SU-DHL-6 (cell line): Measurements from ENCODE around the gene SERINC2.

Source experiments
- H2AFZ ChIP-seq: fragments of 200-600 bp; sonication (generic); 2 replicates; pipeline ENCODE4 v1.6.1; 2014; ENCODE audit warnings: low read depth, mild to moderate bottlenecking, moderate library complexity, mixed read lengths, antibody characterized with exemption, low read length; ENCODE audit not compliant: severe bottlenecking
- H3F3A ChIP-seq: fragments of 200-600 bp; shearing (Covaris generic); 2 replicates; pipeline ENCODE4 v1.6.0; 2016; ENCODE audit warnings: antibody characterized with exemption, mild to moderate bottlenecking; ENCODE audit not compliant: insufficient read depth
- H3K27ac ChIP-seq: fragments of 200-600 bp; sonication (generic); 2 replicates; pipeline ENCODE4 v1.5.1; 2016; ENCODE audit warnings: low read depth, mild to moderate bottlenecking, low read length, moderate library complexity, mixed read lengths
- H3K27me3 ChIP-seq: fragments of 200-600 bp; sonication (generic), shearing (Covaris generic); 2 replicates; pipeline ENCODE4 v1.6.0; 2014; ENCODE audit warnings: mild to moderate bottlenecking, low read length
- H3K36me3 ChIP-seq: fragments of 200-600 bp; sonication (generic); 2 replicates; pipeline ENCODE4 v1.6.1; 2014; ENCODE audit warnings: mild to moderate bottlenecking, low read length, mixed read lengths
- H3K4me2 ChIP-seq: fragments of 300-600, 200-600 bp; shearing (Covaris generic), sonication (generic); 2 replicates; pipeline ENCODE4 v1.6.0; 2014; ENCODE audit warnings: low read length, low read depth, mild to moderate bottlenecking; ENCODE audit not compliant: poor library complexity, severe bottlenecking
- H3K4me3 ChIP-seq: fragments of 200-600 bp; sonication (generic); 2 replicates; pipeline ENCODE4 v1.5.1; 2014; ENCODE audit warnings: antibody characterized with exemption, low read length, mild to moderate bottlenecking, mixed read lengths; ENCODE audit not compliant: insufficient read depth, poor library complexity, severe bottlenecking
- H3K79me2 ChIP-seq: fragments of 200-600 bp; sonication (generic); 2 replicates; pipeline ENCODE4 v1.6.1; 2014; ENCODE audit warnings: mild to moderate bottlenecking, low read length, moderate library complexity; ENCODE audit not compliant: insufficient read depth
- H3K9ac ChIP-seq: fragments of 200-600 bp; sonication (generic); 2 replicates; pipeline ENCODE4 v1.7.0; 2014; ENCODE audit warnings: mild to moderate bottlenecking, low read length
- H3K9me2 ChIP-seq: fragments of 200-600 bp; sonication (generic); replicated peaks from 2 replicates; pipeline ENCODE4 v1.6.1; 2014; ENCODE audit warnings: low read length; ENCODE audit not compliant: insufficient read depth
- H3K9me3 ChIP-seq: fragments of 200-600 bp; sonication (generic); 2 replicates; pipeline ENCODE4 v1.6.1; 2014; ENCODE audit warnings: low read length, mixed read lengths; ENCODE audit not compliant: insufficient read depth
- H4K20me1 ChIP-seq: fragments of 200-600 bp; sonication (generic); 2 replicates; pipeline ENCODE4 v1.6.1; 2014; ENCODE audit warnings: low read depth, mild to moderate bottlenecking, antibody characterized with exemption, low read length, moderate library complexity, mixed read lengths
- EZH2phosphoT487 ChIP-seq: fragments of 200-600 bp; sonication (generic), shearing (Covaris generic); conservative IDR thresholded peaks from 2 replicates; pipeline ENCODE4 v1.6.1; 2018; ENCODE audit warnings: mild to moderate bottlenecking, antibody characterized with exemption, low read length, moderate library complexity, mixed read lengths
- TF ChIP-seq, protein P1 (sequence below): fragments of 200-600 bp; sonication (generic); IDR thresholded peaks from one replicate; pipeline ENCODE4 v1.5.1; 2017; ENCODE audit warnings: antibody characterized with exemption, mild to moderate bottlenecking, low read length, moderate library complexity; ENCODE audit not compliant: insufficient read depth, poor library complexity, severe bottlenecking

The SERINC2 gene

DNA sequence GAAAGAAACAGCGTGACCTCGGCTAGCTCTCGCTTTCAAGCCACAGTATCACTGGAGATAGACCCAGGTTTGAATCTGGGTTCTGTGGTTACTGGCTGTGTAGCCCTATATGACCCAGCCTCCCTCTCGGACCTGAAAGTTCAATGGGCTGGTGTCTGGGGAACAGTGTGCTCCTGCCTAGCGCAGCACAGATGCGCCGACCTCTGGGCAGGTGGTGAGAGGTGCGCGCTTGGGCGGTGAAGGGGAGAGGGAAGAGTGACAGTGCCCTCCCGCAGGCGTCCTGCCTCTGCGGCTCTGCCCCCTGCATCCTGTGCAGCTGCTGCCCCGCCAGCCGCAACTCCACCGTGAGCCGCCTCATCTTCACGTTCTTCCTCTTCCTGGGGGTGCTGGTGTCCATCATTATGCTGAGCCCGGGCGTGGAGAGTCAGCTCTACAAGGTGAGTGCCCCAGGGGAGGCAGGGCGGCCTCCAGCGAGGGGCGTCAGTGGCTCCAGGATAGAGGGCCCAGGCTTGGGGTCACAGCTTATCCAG is 10.5 kb downstream of the SERINC2 start:
- Histone ChIP-seq H3K9me3 (no peaks in the 10 kb centered on the region), H3K27ac (peak overlapping the region; percentile 67), H3K79me2 (no peaks in the 10 kb centered on the region), H3K4me2 (peak overlapping the region; percentile 64), H3K27me3 (no peaks in the 10 kb centered on the region), H2AFZ (no peak overlapping the region), H3K4me3 (peak overlapping the region; percentile 29), H3F3A (peaks cover 5% of the 10 kb centered on the region), H4K20me1 (no peaks in the 10 kb centered on the region), H3K36me3 (no peaks in the 10 kb centered on the region), H3K9me2 (no peaks in the 10 kb centered on the region), H3K9ac (peak overlapping the region; percentile 42; the same call in 1 of the 2 replicates)
- TF ChIP-seq EZH2phosphoT487: no peak
- TF ChIP-seq, protein P1, sequence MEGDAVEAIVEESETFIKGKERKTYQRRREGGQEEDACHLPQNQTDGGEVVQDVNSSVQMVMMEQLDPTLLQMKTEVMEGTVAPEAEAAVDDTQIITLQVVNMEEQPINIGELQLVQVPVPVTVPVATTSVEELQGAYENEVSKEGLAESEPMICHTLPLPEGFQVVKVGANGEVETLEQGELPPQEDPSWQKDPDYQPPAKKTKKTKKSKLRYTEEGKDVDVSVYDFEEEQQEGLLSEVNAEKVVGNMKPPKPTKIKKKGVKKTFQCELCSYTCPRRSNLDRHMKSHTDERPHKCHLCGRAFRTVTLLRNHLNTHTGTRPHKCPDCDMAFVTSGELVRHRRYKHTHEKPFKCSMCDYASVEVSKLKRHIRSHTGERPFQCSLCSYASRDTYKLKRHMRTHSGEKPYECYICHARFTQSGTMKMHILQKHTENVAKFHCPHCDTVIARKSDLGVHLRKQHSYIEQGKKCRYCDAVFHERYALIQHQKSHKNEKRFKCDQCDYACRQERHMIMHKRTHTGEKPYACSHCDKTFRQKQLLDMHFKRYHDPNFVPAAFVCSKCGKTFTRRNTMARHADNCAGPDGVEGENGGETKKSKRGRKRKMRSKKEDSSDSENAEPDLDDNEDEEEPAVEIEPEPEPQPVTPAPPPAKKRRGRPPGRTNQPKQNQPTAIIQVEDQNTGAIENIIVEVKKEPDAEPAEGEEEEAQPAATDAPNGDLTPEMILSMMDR: no peak

DNA sequence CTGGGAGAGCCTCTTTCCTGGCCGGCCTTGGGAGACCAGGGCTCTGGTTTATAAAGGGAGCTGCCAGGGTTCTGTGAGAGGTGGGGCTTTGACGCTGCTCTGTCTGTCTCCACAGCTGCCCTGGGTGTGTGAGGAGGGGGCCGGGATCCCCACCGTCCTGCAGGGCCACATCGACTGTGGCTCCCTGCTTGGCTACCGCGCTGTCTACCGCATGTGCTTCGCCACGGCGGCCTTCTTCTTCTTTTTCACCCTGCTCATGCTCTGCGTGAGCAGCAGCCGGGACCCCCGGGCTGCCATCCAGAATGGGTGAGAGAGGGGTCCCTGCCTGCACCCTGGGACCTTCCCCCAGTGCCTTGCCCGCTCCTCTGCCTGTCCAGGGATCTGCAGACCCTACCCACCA is 11.6 kb downstream of the SERINC2 start:
- H3K9me2 ChIP-seq: no peaks in the 10 kb centered on the region

GRCh38 chr1:31425301-31426081 is 12.5 kb downstream of the SERINC2 start:
- Histone ChIP-seq H3K27ac (no peak overlapping the region), H3K4me3 (no peak overlapping the region)

More for the DNA sequence above, 11.6 kb downstream of the SERINC2 start:
- peak overlapping the region; percentile 46 for H3K4me2 ChIP-seq
- H3K9me3 ChIP-seq: no peaks in the 10 kb centered on the region
- TF ChIP-seq EZH2phosphoT487: no peak
- TF ChIP-seq, protein P1: no peak
- H3F3A ChIP-seq: peaks cover 5% of the 10 kb centered on the region
- H2AFZ ChIP-seq: no peak overlapping the region
- no peaks in the 10 kb centered on the region for H3K79me2 ChIP-seq
- H4K20me1 ChIP-seq: no peaks in the 10 kb centered on the region
- H3K27me3 ChIP-seq: no peaks in the 10 kb centered on the region
- H3K36me3 ChIP-seq: no peaks in the 10 kb centered on the region
- H3K27ac ChIP-seq: no peak overlapping the region
- H3K4me3 ChIP-seq: no peak overlapping the region
- H3K9ac ChIP-seq: peak overlapping the region; percentile 42; the same call in 1 of the 2 replicates

More at GRCh38 chr1:31425301-31426081, 12.5 kb downstream of the SERINC2 start:
- no peak for TF ChIP-seq EZH2phosphoT487
- TF ChIP-seq, protein P1: no peak
- H3K4me2 ChIP-seq: no peak overlapping the region
- no peak overlapping the region for H2AFZ ChIP-seq
- H3K36me3 ChIP-seq: no peaks in the 10 kb centered on the region
- no peaks in the 10 kb centered on the region for H4K20me1 ChIP-seq
- no peaks in the 10 kb centered on the region for H3K9me3 ChIP-seq
- H3K79me2 ChIP-seq: no peaks in the 10 kb centered on the region
- H3K9ac ChIP-seq: no peak overlapping the region
- H3K27me3 ChIP-seq: no peaks in the 10 kb centered on the region
- peaks cover 5% of the 10 kb centered on the region for H3F3A ChIP-seq
- H3K9me2 ChIP-seq: no peaks in the 10 kb centered on the region
